ENCODE data around the gene KRAS.

Gene KRAS

DNA sequence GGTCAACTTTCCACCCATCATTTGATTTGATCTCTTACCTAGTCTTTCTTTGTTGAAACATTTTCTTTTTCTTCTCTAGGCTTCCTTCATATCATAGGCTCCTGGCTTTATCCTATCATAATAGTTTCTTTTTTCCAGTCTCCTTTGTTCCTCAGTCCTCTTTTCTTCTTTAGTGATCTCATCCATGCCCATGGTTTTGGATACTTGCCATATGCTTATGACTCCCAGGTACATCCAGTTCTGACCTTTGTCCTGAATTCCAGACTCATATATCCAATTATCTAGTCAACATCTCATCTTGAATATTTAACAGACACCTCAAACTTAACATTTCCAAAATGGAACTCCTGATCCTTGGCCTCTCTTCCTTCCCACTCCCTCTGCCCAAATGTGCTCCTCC is 36.1 kb upstream of the KRAS start:
- H3K36me3 Mint-ChIP-seq (ENCODE audit: low read depth): no peaks in the 10 kb centered on the region
- TF ChIP-seq, protein P1, sequence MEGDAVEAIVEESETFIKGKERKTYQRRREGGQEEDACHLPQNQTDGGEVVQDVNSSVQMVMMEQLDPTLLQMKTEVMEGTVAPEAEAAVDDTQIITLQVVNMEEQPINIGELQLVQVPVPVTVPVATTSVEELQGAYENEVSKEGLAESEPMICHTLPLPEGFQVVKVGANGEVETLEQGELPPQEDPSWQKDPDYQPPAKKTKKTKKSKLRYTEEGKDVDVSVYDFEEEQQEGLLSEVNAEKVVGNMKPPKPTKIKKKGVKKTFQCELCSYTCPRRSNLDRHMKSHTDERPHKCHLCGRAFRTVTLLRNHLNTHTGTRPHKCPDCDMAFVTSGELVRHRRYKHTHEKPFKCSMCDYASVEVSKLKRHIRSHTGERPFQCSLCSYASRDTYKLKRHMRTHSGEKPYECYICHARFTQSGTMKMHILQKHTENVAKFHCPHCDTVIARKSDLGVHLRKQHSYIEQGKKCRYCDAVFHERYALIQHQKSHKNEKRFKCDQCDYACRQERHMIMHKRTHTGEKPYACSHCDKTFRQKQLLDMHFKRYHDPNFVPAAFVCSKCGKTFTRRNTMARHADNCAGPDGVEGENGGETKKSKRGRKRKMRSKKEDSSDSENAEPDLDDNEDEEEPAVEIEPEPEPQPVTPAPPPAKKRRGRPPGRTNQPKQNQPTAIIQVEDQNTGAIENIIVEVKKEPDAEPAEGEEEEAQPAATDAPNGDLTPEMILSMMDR (IDR thresholded peaks at IDR 0.05; ENCODE audit: unreplicated experiment in 3 of 3): no peak
- no peak overlapping the region for H3K27ac Mint-ChIP-seq
- no peaks in the 10 kb centered on the region for H3K4me1 Mint-ChIP-seq
- no peaks in the 10 kb centered on the region for H3K27me3 Mint-ChIP-seq (ENCODE audit: low read depth)
- H3K4me3 Mint-ChIP-seq: no peak overlapping the region
- no peaks in the 10 kb centered on the region for H3K9me3 Mint-ChIP-seq

DNA sequence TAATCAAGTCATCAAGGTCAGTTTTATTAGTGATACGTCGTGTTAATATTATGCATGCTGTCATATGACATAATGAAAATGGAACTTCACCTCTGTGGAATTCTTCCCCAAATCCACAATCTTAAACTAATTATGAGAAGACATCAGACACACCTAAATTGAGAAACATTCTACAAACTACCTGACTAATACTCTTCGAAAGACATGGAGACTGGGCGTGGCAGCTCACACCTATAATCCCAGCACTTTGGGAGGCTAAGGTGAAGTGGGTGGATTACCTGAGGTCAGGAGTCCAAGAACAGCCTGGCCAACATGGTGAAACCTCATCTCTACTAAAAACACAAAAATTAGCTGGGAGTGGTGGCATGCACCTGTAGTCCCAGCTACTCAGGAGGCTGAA is 33.3 kb upstream of the KRAS start:
- H3K4me1 Mint-ChIP-seq: no peaks in the 10 kb centered on the region
- H3K9me3 Mint-ChIP-seq: no peaks in the 10 kb centered on the region
- H3K27ac Mint-ChIP-seq: no peak overlapping the region
- H3K27me3 Mint-ChIP-seq (ENCODE audit: low read depth): no peaks in the 10 kb centered on the region
- no peaks in the 10 kb centered on the region for H3K36me3 Mint-ChIP-seq (ENCODE audit: low read depth)
- TF ChIP-seq, protein P1 (IDR thresholded peaks at IDR 0.05; ENCODE audit: unreplicated experiment in 3 of 3): no peak
- no peak overlapping the region for H3K4me3 Mint-ChIP-seq

DNA sequence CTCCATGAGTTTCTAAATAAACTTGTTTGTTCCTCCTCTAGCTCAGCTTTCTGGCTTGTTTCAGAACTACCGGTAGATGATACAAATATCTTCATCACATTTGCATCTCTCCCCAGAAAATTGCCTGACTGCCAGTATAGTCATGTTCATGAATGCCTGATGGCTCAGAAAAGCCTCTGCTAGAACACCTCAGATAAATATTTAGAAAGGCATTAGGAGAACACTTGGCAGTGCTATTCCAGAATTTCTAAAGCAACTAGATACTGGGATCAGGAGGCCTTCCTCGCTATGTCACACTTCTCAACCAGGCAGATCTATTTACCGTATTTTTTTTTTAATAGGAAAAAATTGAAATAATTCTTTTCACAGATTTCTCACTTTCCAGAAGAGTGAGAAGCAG is 32.3 kb upstream of the KRAS start:
- Mint-ChIP-seq H3K27ac (no peak overlapping the region), H3K27me3 (ENCODE audit: low read depth) (no peaks in the 10 kb centered on the region), H3K4me3 (no peak overlapping the region), H3K9me3 (no peaks in the 10 kb centered on the region), H3K36me3 (ENCODE audit: low read depth) (no peaks in the 10 kb centered on the region), H3K4me1 (no peaks in the 10 kb centered on the region)
- TF ChIP-seq, protein P1 (IDR thresholded peaks at IDR 0.05; ENCODE audit: unreplicated experiment in 3 of 3): no peak

DNA sequence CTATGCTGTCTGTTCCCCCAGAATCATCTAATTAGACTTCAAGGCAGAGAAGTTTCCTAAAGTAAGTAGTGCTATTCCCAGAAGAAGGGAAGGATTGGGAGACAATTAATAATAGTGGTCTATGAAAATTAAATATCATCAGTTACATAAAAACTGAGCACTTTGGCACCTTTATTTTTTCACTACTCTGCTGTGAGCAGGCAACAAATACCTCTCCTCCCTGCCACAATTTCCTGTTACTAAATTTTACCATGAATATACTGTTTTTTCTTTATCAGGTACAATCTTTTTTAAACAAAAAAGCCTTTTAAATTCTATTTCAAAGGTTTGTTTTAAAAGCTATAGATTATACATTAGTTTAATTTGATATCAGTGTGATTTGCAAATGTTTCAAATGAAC is 29.4 kb upstream of the KRAS start:
- Mint-ChIP-seq H3K27me3 (ENCODE audit: low read depth) (no peaks in the 10 kb centered on the region), H3K4me3 (no peak overlapping the region), H3K27ac (no peak overlapping the region)

DNA sequence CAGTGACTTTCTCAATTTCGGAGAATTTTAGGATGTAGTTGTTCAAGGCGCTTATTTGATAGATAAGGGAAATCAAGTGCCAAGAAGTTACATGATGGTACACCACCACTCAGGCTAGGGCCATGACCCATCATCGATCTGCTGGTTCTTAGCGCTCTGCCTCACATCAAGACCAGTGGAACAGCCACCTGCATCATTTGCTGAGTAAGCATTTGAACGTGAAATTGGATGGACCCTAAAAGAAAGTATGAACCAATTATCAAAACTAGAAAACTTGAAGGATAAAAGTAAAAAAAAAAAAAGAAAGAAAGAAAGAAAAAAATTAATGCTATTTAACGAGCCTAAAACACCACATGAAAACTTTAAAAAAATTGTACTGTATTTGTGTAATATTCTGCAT is 27.5 kb upstream of the KRAS start:
- Mint-ChIP-seq H3K4me1 (peaks cover 5% of the 10 kb centered on the region), H3K27me3 (ENCODE audit: low read depth) (no peaks in the 10 kb centered on the region), H3K36me3 (ENCODE audit: low read depth) (no peaks in the 10 kb centered on the region), H3K27ac (no peak overlapping the region), H3K9me3 (no peaks in the 10 kb centered on the region), H3K4me3 (no peak overlapping the region)
- TF ChIP-seq, protein P1 (IDR thresholded peaks at IDR 0.05; ENCODE audit: unreplicated experiment in 3 of 3): no peak

More for the DNA sequence above, 29.4 kb upstream of the KRAS start:
- peaks cover 5% of the 10 kb centered on the region for H3K4me1 Mint-ChIP-seq
- no peaks in the 10 kb centered on the region for H3K9me3 Mint-ChIP-seq
- TF ChIP-seq, protein P1 (IDR thresholded peaks at IDR 0.05; ENCODE audit: unreplicated experiment in 3 of 3): no peak
- H3K36me3 Mint-ChIP-seq (ENCODE audit: low read depth): no peaks in the 10 kb centered on the region

DNA sequence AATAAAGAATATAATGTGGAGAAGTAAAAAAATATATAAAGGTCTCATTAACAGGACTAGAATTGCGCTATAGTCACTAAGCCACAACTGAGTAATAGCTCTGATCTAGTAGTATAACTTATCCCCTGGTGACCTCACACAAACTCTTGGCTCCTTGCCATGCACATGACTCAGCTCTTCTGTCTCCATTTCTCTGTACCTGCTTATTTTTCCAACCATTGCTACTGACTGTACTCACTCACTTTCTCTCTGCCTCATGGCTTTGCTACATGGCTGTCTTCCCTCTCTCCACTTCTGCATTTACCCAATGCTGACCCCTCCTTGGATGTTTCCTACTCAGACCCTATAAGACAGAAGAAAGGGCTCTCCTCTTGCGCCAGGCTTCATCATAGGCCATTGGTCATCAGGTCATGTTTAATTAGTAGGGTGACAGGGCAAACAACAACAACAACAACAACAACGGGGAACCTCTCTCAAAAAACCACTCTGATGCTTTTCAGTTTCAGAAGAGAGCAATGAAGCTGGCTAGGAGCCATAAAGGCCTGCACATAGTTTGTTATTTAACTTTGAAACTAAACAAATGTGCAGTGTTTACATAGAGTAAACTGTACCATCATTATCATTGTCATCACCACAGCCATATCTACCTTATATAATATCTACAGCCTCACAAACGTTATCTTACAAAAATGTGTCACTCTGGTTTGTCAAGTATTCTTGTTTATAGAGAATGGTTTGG is 25.6 kb upstream of the KRAS start:
- no peak overlapping the region for H3K4me3 Mint-ChIP-seq

More for the DNA sequence above, 25.6 kb upstream of the KRAS start:
- H3K27ac Mint-ChIP-seq: peak overlapping the region in 1 of 3 experiments; percentile 45
- H3K9me3 Mint-ChIP-seq: no peaks in the 10 kb centered on the region
- no peaks in the 10 kb centered on the region for H3K36me3 Mint-ChIP-seq (ENCODE audit: low read depth)
- no peaks in the 10 kb centered on the region for H3K27me3 Mint-ChIP-seq (ENCODE audit: low read depth)
- peaks cover 5% of the 10 kb centered on the region for H3K4me1 Mint-ChIP-seq
- TF ChIP-seq, protein P1 (IDR thresholded peaks at IDR 0.05; ENCODE audit: unreplicated experiment in 3 of 3): no peak
